Jurkat, Clone E6-1 (cell line): ENCODE measurements around the gene NPC1L1.
"Not testable (repeated sequence)": the region's sequence is repeated elsewhere in the genome, so short reads cannot be mapped to it uniquely, and the experiment has no call there.

ENCODE experiments used
- DNase-seq: peaks from one replicate; pipeline ENCODE4 v3.0.0-alpha.2; 2011; ENCODE audit warnings: low read depth, low spot score
- H3K4me3 ChIP-seq: 2 replicates; pipeline ENCODE4 v1.5.1; 2011; ENCODE audit warnings: mild to moderate bottlenecking, low read length, control low read depth, moderate library complexity

NPC1L1 gene

GRCh38 chr7:44515590-44516268 lies 25.4 kb downstream of the NPC1L1 start:
- H3K4me3 ChIP-seq, result no peak overlapping the region
- no peak for DNase-seq

- H3K4me3 ChIP-seq, result no peak overlapping the region
These were observed 28.4 kb downstream of the NPC1L1 start for GRCh38 chr7:44512736-44513135.

GRCh38 chr7:44511863-44512468 lies 29.2 kb downstream of the NPC1L1 start:
- no peak overlapping the region for H3K4me3 ChIP-seq
- DNase-seq, result no peak

More at GRCh38 chr7:44512736-44513135, 28.4 kb downstream of the NPC1L1 start:
- no peak for DNase-seq

GRCh38 chr7:44511236-44511635 lies 29.9 kb downstream of the NPC1L1 start:
- no peak for DNase-seq
- H3K4me3 ChIP-seq, result no peak overlapping the region

GRCh38 chr7:44508328-44509030 lies 32.7 kb downstream of the NPC1L1 start:
- DNase-seq, result no peak

GRCh38 chr7:44506592-44507288 lies 34.4 kb downstream of the NPC1L1 start:
- not testable (repeated sequence) for DNase-seq

More at GRCh38 chr7:44508328-44509030, 32.7 kb downstream of the NPC1L1 start:
- no peak overlapping the region for H3K4me3 ChIP-seq

GRCh38 chr7:44505595-44505994 lies 35.5 kb downstream of the NPC1L1 start:
- DNase-seq, result no peak
- H3K4me3 ChIP-seq, result no peak overlapping the region

More at GRCh38 chr7:44506592-44507288, 34.4 kb downstream of the NPC1L1 start:
- not testable (repeated sequence) for H3K4me3 ChIP-seq

GRCh38 chr7:44498230-44498954 lies 42.7 kb downstream of the NPC1L1 start:
- DNase-seq, result no peak
- no peak overlapping the region for H3K4me3 ChIP-seq

GRCh38 chr7:44497155-44498027 lies 43.7 kb downstream of the NPC1L1 start:
- no peak overlapping the region for H3K4me3 ChIP-seq
- DNase-seq, result no peak

- DNase-seq, result no peak
- no peak overlapping the region for H3K4me3 ChIP-seq
These were observed 44.7 kb downstream of the NPC1L1 start for GRCh38 chr7:44496385-44496784.

- no peak for DNase-seq
- no peak overlapping the region for H3K4me3 ChIP-seq
These were observed 46.2 kb downstream of the NPC1L1 start for GRCh38 chr7:44494960-44495359.

GRCh38 chr7:44491229-44491628 lies 49.9 kb downstream of the NPC1L1 start:
- DNase-seq, result no peak
- H3K4me3 ChIP-seq, result peak overlapping the region; percentile 72

- peak within 1 kb of the TSS; percentile 72 for H3K4me3 ChIP-seq
- DNase-seq, result peak; percentile 84
These were observed 50.6 kb downstream of the NPC1L1 start, which contains the start of gene NUDCD3 for GRCh38 chr7:44490351-44491200. NUDCD3 (minus strand) TSS chr7:44490658; CDS start chr7:44490600, 58 bp downstream.

GRCh38 chr7:44489955-44490350 lies 51.2 kb downstream of the NPC1L1 start:
- peak overlapping the region; percentile 72 for H3K4me3 ChIP-seq
- no peak for DNase-seq

GRCh38 chr7:44488955-44489354 lies 52.2 kb downstream of the NPC1L1 start:
- H3K4me3 ChIP-seq, result no peak overlapping the region
- no peak for DNase-seq

GRCh38 chr7:44486693-44487092 lies 54.4 kb downstream of the NPC1L1 start:
- DNase-seq, result no peak

GRCh38 chr7:44486001-44486400 lies 55.1 kb downstream of the NPC1L1 start:
- H3K4me3 ChIP-seq, result no peak overlapping the region
- no peak for DNase-seq

More at GRCh38 chr7:44486693-44487092, 54.4 kb downstream of the NPC1L1 start:
- no peak overlapping the region for H3K4me3 ChIP-seq
